LHCN-M2 (cell line): Measurements from ENCODE around the gene ZNF22. TPM values are rescaled to one million over a fixed set of nuclear protein-coding genes. Genes with fewer than 3 reads are reported as not detected.
A peak's percentile ranks its signal among the peaks of the same experiment; 100 is the strongest.

Source experiments
- DNase-seq: peaks from one replicate; pipeline ENCODE4 v3.0.0-alpha.2; 2012; ENCODE audit warnings: low read depth
- total RNA-seq: library from RNA; depleted of rRNA; stranded (reverse); fragments of >200 nt; gene quantifications from 2 replicates; pipeline ENCODE4 v1.2.3, GENCODE V29; 2014

ZNF22 gene
- total RNA-seq, 1 experiment from 2014 or later = 23.5 TPM

- DNase-seq = no peak
Measured at GRCh38 chr10:44977287-44978212, 23.2 kb upstream of the ZNF22 start.

- DNase-seq = no peak
Measured at GRCh38 chr10:44978213-44978569, 22.5 kb upstream of the ZNF22 start.

GRCh38 chr10:44978570-44979280 lies 22.0 kb upstream of the ZNF22 start, which contains the start of gene DEPP1:
DEPP1 (minus strand) TSS chr10:44978809; CDS start chr10:44978030, 779 bp downstream.
- peak; percentile 93 for DNase-seq

- no peak for DNase-seq
Measured at GRCh38 chr10:44979281-44980191, 21.2 kb upstream of the ZNF22 start.

- peak; percentile 29 for DNase-seq
Measured at GRCh38 chr10:44980309-44981171, 20.2 kb upstream of the ZNF22 start.

- DNase-seq = peak; percentile 91
Measured at GRCh38 chr10:44981172-44982113, 19.3 kb upstream of the ZNF22 start.

GRCh38 chr10:44982114-44982460 lies 18.6 kb upstream of the ZNF22 start:
- peak; percentile 86 for DNase-seq

- DNase-seq = no peak
Measured at GRCh38 chr10:44982496-44982895, 18.2 kb upstream of the ZNF22 start.

- DNase-seq = no peak
Measured at GRCh38 chr10:44983066-44983894, 17.4 kb upstream of the ZNF22 start.

- no peak for DNase-seq
Measured at GRCh38 chr10:44983895-44984278, 16.8 kb upstream of the ZNF22 start.

GRCh38 chr10:44984671-44985101 lies 16.0 kb upstream of the ZNF22 start:
- no peak for DNase-seq

GRCh38 chr10:44985175-44985681 lies 15.5 kb upstream of the ZNF22 start:
- no peak for DNase-seq

GRCh38 chr10:44986179-44986578 lies 14.5 kb upstream of the ZNF22 start:
- DNase-seq = no peak

GRCh38 chr10:44986670-44987069 lies 14.1 kb upstream of the ZNF22 start:
- DNase-seq = no peak

GRCh38 chr10:44988957-44989585 lies 11.7 kb upstream of the ZNF22 start:
- no peak for DNase-seq

- no peak for DNase-seq
Measured at GRCh38 chr10:44989597-44990301, 11.0 kb upstream of the ZNF22 start.

GRCh38 chr10:44990302-44990655 lies 10.4 kb upstream of the ZNF22 start:
- no peak for DNase-seq
